GM12872 (cell line): ENCODE measurements around the gene IQCH.

Experiments
- TF ChIP-seq, protein P1 (sequence below): IDR thresholded peaks from 3 replicates; pipeline ENCODE4 v1.5.1; 2011; ENCODE audit warnings: low read depth, mild to moderate bottlenecking, low read length, moderate library complexity; ENCODE audit not compliant: insufficient read depth

The IQCH gene

GRCh38 chr15:67329984-67330733 lies 75.6 kb downstream of the IQCH start:
- TF ChIP-seq, protein P1, sequence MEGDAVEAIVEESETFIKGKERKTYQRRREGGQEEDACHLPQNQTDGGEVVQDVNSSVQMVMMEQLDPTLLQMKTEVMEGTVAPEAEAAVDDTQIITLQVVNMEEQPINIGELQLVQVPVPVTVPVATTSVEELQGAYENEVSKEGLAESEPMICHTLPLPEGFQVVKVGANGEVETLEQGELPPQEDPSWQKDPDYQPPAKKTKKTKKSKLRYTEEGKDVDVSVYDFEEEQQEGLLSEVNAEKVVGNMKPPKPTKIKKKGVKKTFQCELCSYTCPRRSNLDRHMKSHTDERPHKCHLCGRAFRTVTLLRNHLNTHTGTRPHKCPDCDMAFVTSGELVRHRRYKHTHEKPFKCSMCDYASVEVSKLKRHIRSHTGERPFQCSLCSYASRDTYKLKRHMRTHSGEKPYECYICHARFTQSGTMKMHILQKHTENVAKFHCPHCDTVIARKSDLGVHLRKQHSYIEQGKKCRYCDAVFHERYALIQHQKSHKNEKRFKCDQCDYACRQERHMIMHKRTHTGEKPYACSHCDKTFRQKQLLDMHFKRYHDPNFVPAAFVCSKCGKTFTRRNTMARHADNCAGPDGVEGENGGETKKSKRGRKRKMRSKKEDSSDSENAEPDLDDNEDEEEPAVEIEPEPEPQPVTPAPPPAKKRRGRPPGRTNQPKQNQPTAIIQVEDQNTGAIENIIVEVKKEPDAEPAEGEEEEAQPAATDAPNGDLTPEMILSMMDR = no peak

- TF ChIP-seq, protein P1 = no peak
These were observed 77.1 kb downstream of the IQCH start for GRCh38 chr15:67331676-67332075.

GRCh38 chr15:67335026-67335425 lies 80.4 kb downstream of the IQCH start:
- TF ChIP-seq, protein P1 = no peak

DNA sequence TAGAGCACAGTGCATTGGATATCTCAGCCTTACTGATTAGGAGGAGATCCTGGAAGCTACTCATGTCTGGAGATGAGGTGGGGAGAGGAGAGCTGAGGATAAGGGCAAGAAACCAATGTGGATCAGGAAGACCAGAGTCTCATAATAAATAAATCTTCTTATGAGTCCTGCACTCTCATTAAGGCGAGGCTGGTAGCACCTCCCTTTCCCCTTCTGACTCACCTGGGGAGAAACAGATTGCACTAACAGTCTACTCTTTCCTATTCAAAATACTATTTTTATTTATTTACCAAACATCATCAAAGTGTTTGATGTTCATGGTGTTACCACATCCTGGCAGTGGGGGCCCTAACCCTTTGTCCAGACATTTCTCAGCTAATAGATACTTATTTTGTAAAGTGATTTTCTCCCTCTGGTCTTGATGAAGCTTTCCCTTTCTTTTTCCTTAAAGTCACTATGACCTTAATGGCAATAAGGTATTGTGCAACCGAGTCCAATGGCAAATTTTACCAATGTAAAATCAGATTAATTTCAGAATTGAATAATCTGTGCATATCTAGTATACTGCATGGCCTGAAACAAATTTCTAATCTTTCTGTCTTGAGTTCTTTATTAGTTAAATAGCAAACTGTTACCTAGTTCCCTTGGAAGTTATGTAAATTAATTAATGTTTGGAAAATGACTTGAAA lies 81.1 kb downstream of the IQCH start:
- TF ChIP-seq, protein P1 = no peak

DNA sequence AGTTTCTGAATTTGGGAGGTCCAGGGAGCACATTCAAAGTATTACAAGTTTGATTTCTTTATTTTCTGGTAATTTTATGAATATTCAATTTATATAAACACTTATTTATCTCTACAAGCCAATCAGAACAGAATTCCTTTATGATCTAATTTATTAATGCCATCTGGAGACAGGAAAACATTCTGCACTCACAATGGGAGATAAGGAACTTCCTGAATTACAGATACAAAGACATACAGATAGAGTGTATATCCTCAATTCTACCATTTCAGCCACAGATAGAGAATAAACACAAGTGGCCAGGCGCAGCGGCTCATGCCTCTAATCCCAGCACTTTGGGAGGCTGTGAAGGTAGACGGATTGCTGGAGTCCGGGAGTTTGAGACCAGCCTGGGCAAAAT lies 86.0 kb downstream of the IQCH start:
- TF ChIP-seq, protein P1 = no peak

GRCh38 chr15:67341539-67341938 lies 87.0 kb downstream of the IQCH start:
- TF ChIP-seq, protein P1 = no peak

GRCh38 chr15:67343206-67343605 lies 88.6 kb downstream of the IQCH start:
- TF ChIP-seq, protein P1 = no peak
